LNCAP (cell line): ENCODE results near the gene ZNF444.

ENCODE experiments used
- TF ChIP-seq, protein P1 (sequence below): fragments of 450-650 bp; IDR thresholded peaks from 2 replicates; pipeline ENCODE4 v1.5.1; 2017; ENCODE audit warnings: mild to moderate bottlenecking

ZNF444 gene

GRCh38 chr19:56111601-56112312, 29.3 kb upstream of the ZNF444 start:
- TF ChIP-seq, protein P1, sequence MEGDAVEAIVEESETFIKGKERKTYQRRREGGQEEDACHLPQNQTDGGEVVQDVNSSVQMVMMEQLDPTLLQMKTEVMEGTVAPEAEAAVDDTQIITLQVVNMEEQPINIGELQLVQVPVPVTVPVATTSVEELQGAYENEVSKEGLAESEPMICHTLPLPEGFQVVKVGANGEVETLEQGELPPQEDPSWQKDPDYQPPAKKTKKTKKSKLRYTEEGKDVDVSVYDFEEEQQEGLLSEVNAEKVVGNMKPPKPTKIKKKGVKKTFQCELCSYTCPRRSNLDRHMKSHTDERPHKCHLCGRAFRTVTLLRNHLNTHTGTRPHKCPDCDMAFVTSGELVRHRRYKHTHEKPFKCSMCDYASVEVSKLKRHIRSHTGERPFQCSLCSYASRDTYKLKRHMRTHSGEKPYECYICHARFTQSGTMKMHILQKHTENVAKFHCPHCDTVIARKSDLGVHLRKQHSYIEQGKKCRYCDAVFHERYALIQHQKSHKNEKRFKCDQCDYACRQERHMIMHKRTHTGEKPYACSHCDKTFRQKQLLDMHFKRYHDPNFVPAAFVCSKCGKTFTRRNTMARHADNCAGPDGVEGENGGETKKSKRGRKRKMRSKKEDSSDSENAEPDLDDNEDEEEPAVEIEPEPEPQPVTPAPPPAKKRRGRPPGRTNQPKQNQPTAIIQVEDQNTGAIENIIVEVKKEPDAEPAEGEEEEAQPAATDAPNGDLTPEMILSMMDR = no peak

DNA sequence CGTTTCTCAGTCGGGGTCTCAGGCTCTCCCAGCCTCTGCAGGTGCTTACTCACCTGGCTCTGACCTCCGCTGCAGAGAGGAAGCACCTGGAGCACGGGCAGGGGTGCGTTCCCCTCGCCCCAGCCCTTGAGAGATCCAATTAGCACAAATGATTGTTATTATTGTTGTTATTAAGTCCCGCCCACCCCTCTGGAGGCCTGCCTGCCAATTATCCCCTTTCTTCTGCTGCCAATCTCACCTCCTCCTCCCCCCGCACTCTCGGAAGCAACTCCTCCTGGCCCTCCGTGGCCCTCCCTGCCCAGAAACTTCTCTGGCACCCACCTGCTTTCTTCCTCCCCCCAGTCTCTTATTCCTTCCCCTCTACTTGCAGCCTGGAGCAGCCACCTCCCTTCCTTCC, 28.8 kb upstream of the ZNF444 start:
- TF ChIP-seq, protein P1 = no peak

GRCh38 chr19:56113074-56113632, 27.9 kb upstream of the ZNF444 start:
- TF ChIP-seq, protein P1 = no peak

- TF ChIP-seq, protein P1 = no peak
Measured at GRCh38 chr19:56114051-56114777, 26.9 kb upstream of the ZNF444 start.

DNA sequence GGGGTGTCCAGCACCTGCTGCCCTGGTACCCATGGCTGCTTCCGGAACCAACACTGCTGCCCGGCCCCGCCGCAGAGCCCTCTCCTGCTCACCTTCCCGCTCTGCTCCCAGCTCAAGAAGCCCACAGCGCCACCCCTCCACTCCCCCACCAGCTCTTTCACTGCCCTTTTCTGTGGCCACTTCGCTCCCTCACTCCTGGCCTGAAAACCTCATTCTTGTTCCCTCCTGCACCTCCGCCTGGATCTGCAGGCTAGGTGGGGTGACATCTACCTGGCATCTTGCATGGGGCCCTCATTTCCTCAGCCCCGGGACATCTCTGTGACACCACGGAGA, 26.3 kb upstream of the ZNF444 start:
- TF ChIP-seq, protein P1 = no peak

GRCh38 chr19:56115490-56115889, 25.6 kb upstream of the ZNF444 start:
- TF ChIP-seq, protein P1 = no peak

- TF ChIP-seq, protein P1 = no peak
Measured at GRCh38 chr19:56116606-56117005, 24.5 kb upstream of the ZNF444 start.
